Activated naive CD4-positive, alpha-beta T cell treated with anti-CD3 and anti-CD28 coated beads, Interleukin-2, amount 50 U/mL, for 16 hours (primary cell): ENCODE results near the gene KCNH1.

Experiments
- DNase-seq: peaks from one replicate; pipeline ENCODE4 v3.0.0-alpha.2; 2020

KCNH1 gene

DNA sequence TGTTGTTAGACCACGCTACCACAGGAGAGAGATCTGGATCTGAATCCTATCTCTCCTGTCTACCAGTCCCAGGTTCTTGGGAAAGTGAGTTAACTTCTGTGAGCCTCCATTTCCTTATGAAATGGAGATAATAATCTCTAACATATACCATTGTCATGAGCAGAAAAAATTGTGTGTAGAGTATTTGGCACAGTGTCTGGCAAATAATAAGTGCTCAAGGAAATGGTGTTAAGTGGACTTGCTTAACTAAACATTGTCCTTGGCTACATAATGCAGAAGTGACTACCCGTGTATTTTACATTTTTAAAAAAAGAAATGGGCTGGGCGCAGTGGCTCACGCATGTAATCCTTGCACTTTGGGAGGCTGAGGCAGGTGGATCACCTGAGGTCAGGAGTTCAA, 217.4 kb downstream of the KCNH1 start:
- DNase-seq, result no peak

DNA sequence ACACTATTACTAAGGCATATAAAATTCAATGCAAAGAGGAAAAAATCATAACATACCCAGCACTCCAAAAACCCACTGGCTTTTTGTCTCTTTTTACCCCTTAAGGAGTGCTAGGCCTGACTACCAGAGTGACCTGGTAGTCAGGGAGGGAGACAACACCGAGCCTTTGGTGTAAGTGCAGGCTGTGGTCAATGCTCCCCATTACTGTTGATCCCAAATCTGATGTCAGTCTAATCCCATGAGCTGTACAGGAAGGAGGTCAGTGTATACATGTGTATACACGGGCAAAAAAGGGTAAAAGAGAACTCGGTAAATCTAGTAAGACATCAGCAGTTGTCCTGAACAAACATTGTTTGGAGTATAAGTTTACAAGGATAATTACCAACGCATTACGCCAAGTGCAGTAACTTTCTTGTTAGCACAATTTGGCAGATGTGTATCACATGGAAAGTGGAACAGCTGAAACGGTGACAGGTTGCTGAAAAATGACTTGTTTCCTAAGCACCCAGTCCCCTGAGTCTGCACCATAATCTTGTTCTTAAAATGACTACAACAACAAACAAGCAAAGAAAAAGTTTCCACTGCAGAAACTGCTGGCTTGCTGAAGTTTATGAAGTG, 217.9 kb downstream of the KCNH1 start:
- DNase-seq, result no peak

- DNase-seq, result no peak
Observed at GRCh38 chr1:210912752-210913151, 221.2 kb downstream of the KCNH1 start.

- no peak for DNase-seq
Observed at GRCh38 chr1:210910020-210910575, 223.8 kb downstream of the KCNH1 start.

GRCh38 chr1:210908791-210909190, 225.2 kb downstream of the KCNH1 start:
- DNase-seq, result no peak

DNA sequence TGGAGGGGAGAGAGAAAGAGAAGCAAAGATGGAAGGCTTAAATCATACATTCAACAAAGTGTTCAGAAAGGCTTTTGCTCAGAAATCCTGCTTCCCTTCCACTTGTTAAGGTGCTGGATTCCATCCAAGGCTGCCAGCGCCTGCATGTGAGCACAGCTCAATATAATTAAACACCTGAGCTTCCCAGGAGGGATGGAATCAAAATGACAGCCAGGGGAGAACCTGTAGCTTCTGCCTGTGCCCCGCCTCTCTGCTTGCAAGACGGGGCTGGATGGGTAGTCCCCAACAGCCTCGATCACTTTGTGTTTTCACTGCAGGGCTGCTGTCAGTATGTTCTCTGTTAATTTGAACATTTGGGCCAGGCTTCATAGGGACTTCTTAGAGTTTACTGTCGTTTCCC, 225.7 kb downstream of the KCNH1 start:
- DNase-seq, result no peak

DNA sequence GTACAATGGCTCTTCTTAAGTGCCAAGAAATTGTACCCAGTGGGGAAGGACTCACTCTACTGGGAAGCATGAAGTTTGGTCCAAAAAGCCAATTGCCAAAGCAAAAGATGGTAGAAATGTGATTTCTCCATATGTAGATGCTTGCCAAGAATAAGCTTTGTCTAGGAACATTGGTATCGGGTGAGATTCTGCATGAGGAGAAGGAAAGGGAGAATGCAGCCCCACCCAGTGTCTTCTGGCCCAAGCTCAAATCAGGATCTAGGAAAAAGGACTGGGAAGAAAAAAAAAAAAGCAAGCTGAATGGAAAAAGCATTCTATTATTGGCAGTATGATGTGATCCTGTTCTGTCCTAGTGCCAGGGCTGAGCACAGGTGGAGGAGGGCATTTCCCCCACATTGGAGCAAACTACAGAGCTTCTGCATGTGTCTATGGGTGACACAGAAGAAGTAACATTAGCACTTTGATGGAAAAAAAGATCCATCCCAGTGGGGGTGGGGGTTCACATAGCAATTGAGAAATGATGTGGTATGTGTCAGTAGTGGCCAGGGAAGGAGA, 226.6 kb downstream of the KCNH1 start:
- no peak for DNase-seq

- DNase-seq, result no peak
Observed at GRCh38 chr1:210905944-210906453, 227.9 kb downstream of the KCNH1 start.

DNA sequence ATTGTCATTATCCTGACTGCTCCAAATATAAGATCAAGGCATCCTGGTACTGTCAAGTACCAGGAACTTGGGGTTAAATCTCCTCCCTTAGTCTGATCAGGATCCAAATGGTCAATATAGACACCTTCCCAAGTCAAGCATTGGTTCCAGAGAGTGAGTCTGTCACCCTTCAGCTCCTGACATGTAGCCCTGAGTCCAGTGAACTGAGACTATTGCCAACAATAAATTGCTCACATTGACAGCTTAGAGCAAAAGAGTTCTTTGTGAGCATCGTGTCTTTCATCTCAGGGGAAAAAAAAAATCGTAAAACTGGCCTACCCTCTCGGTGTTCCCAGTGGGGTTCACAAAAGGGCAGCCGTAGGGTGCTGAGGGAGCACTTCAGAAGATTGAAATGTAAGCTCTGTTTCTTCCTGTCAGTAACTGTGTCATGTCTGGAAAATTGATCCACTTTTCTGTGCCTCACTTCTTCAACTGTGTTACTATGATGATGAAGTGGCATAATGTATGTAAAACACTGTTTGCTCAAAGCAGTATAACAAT, 228.5 kb downstream of the KCNH1 start:
- no peak for DNase-seq

- no peak for DNase-seq
Observed at GRCh38 chr1:210901981-210902770, 231.8 kb downstream of the KCNH1 start.

- no peak for DNase-seq
Observed at GRCh38 chr1:210900820-210901219, 233.1 kb downstream of the KCNH1 start.

DNA sequence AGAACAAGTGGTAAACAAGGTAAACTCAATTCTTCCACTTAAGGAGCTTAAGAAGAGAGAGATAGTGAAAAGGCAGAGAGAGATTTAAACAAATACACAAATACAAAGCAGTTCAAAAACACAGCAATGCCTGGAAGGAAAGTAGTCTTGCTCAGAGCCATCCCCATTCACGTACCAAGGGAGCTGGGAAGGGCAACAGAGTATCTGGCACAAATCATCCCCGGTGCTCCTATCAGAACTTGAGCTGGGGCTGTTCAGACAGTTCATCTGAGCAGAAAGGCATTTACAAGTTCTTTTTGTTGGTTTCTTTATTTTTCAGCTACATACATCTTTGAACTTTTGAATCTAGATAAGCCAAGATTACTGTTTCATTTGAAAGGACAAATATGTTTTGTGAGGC, 233.9 kb downstream of the KCNH1 start:
- DNase-seq, result no peak

DNA sequence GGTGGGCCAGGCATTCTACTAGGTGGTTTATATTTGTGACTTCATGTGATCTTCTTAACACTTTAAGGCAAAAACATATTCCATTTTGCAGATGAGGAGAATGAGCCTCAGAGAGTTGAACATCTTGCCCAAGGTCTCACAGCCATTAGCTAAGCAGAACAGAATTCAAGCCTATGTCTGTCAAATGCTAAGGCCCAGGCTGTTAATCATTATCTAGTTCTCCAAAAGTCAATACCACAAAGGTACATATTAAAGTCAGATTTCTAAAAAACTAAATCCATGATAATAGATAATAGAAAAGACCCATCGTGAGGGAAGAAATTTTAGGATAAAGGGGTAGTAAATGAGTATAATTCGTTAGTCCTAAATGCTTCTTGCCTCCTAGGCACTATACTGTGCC, 234.3 kb downstream of the KCNH1 start:
- no peak for DNase-seq

DNA sequence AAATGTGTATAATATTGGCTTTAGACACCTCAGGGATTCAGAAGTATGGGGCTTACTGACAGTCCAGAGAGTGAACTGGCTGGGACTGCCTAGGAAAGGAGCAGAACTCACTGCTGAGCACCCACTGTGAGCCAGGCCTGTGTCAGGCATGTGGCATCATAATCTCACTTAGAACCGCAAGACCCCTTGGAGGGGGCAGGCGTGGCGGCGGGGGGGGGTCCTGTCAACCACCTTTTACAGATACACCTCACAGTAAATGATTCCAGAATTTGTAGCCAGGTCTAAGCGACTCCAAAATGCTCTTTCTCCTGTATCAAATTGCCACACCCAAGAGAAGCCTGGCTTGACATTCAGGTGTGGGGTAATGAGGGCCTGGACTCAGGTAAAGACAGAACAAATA, 235.5 kb downstream of the KCNH1 start:
- DNase-seq, result no peak

- no peak for DNase-seq
Observed at GRCh38 chr1:210883821-210884220, 250.1 kb downstream of the KCNH1 start.

DNA sequence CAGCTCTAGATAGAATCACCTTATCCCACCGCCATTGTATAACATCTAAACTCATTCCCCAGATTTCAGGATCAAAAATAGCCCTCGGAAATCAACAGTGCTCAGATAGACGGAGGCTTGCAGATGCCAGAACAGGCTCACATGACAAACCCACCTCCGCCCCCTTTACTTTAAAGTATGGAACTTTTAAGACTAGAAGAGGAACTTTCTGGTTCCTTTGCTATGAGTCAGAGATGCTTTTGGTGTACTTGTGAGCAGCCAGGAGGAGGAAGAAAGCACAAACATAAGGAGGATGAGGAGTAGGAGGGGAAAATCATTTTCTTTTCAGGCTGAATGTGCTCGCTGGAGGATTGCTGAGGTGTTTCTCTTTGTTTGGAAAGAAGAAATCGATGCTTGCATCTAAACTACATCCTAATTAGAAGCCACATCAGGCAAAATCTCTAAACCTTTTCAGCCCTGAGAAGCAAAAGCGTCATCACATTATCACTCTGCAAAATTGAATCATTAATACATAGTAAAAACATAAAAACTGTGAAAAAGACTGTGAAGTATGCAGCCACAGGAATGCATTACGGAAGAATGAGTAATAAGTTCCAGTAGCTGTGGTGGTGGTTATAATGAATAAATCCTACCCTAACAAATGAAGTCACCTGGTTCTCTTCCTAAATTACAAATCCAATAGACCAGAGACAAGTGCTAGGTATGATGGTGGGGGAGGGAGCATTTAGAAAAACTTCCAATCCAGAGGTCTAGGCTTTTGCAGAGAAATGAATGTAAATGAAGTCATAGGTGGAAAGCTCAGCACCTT, 251.3 kb downstream of the KCNH1 start:
- no peak for DNase-seq

GRCh38 chr1:210878564-210878963, 255.4 kb downstream of the KCNH1 start:
- no peak for DNase-seq

GRCh38 chr1:210876275-210876674, 257.7 kb downstream of the KCNH1 start:
- DNase-seq, result no peak

- DNase-seq, result no peak
Observed at GRCh38 chr1:210866532-210866931, 267.4 kb downstream of the KCNH1 start.

DNA sequence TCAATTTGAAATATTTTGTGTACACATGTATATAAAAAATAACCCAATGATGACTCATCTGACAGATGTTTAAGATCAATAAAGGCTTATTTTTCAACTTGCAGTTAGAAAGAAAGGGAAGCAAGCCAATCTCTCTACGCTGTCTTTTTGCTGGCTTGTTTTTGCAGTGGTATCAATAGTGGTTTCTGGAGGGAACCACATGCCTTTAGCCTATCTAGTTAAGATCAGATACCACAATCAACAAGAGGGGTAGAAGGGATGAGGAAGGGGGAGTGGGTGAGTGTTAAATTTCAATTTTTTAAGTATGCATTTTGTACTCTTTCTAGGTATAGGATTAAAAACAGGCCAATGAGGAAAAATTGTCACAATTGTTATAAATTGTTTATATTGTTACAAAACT, 276.2 kb downstream of the KCNH1 start:
- no peak for DNase-seq

- no peak for DNase-seq
Observed at GRCh38 chr1:210857146-210857663, 276.7 kb downstream of the KCNH1 start.

GRCh38 chr1:210855440-210855839, 278.5 kb downstream of the KCNH1 start:
- DNase-seq, result no peak
